IPS-20b (cell line): ENCODE data around the gene PROK1.

ENCODE experiments used
- H3K27ac ChIP-seq: one replicate; pipeline ENCODE4 v1.5.1; 2013; ENCODE audit warnings: low read length
- H3K27me3 ChIP-seq: 2 replicates; pipeline ENCODE4 v1.6.1; 2013; ENCODE audit warnings: mild to moderate bottlenecking, low read length, inconsistent platforms; ENCODE audit not compliant: insufficient read depth
- H3K36me3 ChIP-seq: 2 replicates; pipeline ENCODE4 v1.6.1; 2013; ENCODE audit warnings: low read depth, mild to moderate bottlenecking, inconsistent platforms, low read length, moderate library complexity; ENCODE audit not compliant: insufficient read depth
- H3K4me1 ChIP-seq: 2 replicates; pipeline ENCODE4 v1.6.1; 2013; ENCODE audit warnings: mild to moderate bottlenecking, control low read depth, inconsistent platforms, low read length, moderate library complexity; ENCODE audit not compliant: insufficient read depth
- H3K4me3 ChIP-seq: 2 replicates; pipeline ENCODE4 v1.5.1; 2013; ENCODE audit warnings: mild to moderate bottlenecking, low read length, inconsistent platforms
- H3K9ac ChIP-seq: 2 replicates; pipeline ENCODE4 v1.6.1; 2013; ENCODE audit warnings: low read depth, mild to moderate bottlenecking, inconsistent platforms, low read length, moderate library complexity
- H3K9me3 ChIP-seq: 2 replicates; pipeline ENCODE4 v1.6.1; 2013; ENCODE audit warnings: mild to moderate bottlenecking, low read depth, low read length, inconsistent platforms; ENCODE audit not compliant: insufficient read depth

PROK1 gene

DNA sequence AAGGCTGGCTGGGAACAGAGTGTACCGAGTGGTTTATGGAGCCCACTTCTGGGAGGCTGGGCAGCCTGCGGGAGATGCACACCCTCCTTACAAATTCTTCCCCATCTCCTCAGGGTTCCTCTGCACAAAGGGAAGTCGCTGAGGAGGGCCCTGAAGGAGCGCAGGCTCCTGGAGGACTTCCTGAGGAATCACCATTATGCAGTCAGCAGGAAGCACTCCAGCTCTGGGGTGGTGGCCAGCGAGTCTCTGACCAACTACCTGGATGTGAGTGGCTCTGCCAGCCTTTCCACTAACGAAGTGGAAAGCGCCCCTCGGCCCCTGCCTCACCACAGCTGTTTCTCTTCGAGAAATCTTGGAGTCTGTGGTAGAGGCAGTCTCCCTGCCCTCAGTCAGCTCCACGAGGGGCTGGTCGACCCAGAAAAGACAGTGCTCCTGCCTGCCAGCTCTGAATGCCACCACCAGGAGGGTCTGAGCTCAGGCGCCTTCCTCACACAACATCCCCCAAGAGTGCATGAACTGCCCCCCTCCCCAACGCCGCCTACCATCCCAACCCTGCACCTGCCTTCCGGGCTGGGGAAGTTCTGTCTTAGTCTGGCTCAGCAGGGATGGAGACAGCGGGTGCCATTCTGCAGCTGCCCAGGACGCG lies 31.8 kb downstream of the PROK1 start:
- no peak overlapping the region for H3K4me3 ChIP-seq
- no peak overlapping the region for H3K27ac ChIP-seq
- no peaks in the 10 kb centered on the region for H3K36me3 ChIP-seq
- H3K27me3 ChIP-seq, result no peaks in the 10 kb centered on the region; the same call in 1 of the 2 replicates
- H3K9me3 ChIP-seq, result no peaks in the 10 kb centered on the region
- H3K4me1 ChIP-seq, result peaks cover 8% of the 10 kb centered on the region
- H3K9ac ChIP-seq, result no peak overlapping the region

DNA sequence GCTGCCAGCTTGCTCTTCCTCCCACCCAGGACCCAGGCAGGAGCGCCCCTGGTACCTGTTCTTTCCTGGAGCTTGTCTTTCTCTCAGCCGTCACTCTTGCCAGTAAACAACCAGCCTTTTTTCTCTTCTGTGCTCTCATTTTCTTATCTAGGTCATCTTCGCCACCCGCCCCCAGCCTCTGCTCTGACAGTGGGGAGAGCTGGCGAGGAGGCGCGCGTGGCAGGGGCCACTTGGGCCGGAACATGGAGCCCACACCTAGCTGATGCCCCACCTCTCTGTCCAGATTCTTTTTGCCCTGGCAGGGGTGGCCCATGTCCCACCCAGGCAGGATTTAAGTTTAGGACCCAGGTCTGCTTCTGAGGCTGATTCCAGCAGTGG lies 32.3 kb downstream of the PROK1 start:
- H3K36me3 ChIP-seq, result no peaks in the 10 kb centered on the region
- no peak overlapping the region for H3K27ac ChIP-seq
- H3K27me3 ChIP-seq, result no peaks in the 10 kb centered on the region; the same call in 1 of the 2 replicates
- no peak overlapping the region for H3K9ac ChIP-seq
- no peaks in the 10 kb centered on the region for H3K9me3 ChIP-seq
- no peak overlapping the region for H3K4me3 ChIP-seq
- H3K4me1 ChIP-seq, result peaks cover 8% of the 10 kb centered on the region

DNA sequence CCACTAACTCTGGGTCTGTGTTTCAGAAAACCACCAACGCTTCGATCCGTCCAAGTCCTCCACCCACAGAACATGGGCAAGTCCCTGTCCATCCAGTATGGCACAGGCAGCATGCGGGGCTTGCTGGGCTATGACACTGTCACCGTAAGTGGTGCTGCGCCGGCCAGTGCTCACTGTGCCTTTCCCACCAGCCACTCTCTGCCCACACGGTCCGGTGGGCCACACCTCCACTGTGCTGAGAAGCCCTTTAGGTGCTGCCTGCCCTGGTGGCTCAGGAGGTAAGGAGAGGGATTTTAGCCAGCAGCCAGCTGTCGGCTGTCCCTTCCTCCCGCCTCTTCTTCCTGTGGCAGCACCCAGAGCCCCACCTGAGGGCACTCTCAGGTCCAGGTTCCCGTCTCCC lies 33.9 kb downstream of the PROK1 start:
- H3K36me3 ChIP-seq, result no peaks in the 10 kb centered on the region

DNA sequence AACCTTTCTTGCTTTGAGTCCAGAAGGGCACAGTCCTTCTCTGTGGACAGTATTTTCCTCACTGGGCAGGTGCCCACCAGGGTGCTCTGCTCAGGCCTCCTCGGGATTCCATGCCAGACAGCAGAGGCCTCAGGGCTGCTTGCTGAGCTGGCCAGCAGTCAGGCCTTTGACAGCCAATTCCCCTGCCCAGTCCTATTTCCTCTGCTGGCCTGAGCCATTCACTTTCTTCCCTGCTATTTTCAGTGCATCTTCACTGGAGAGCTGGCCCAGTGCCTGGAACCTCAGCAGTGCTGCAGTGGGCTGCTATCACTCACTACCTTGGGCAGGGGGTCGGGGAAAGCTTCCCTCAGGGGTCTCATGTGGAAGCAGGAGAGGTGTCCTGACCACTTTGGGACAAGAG lies 34.8 kb downstream of the PROK1 start:
- H3K9ac ChIP-seq, result no peak overlapping the region

More for the DNA sequence above, 33.9 kb downstream of the PROK1 start:
- no peak overlapping the region for H3K9ac ChIP-seq
- no peak overlapping the region for H3K27ac ChIP-seq
- H3K4me1 ChIP-seq, result peaks cover 9% of the 10 kb centered on the region; the same call in 1 of the 2 replicates
- H3K4me3 ChIP-seq, result no peak overlapping the region
- no peaks in the 10 kb centered on the region for H3K9me3 ChIP-seq
- no peaks in the 10 kb centered on the region; the same call in 1 of the 2 replicates for H3K27me3 ChIP-seq

DNA sequence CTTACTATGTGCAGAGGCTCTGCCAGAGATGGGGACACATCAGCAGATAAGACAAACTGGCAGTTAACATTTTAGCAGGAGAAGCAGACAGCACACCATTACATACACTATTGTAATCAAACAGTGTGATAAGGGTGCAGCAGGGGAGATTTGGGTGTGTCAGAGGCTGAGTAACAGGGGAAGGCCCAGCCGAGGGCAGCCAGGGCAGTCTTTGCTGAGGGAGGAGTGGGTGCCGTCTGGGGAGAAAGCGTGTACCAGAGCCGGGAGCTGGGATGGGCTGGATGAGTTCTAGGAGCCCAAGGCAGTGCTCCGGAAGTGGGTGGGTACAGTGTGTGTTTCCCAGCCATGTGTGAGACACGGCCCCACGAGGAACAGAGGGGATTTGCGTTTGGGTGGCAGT lies 36.8 kb downstream of the PROK1 start:
- Histone ChIP-seq H3K9ac (no peak overlapping the region), H3K27ac (no peak overlapping the region), H3K9me3 (no peaks in the 10 kb centered on the region), H3K4me3 (no peak overlapping the region), H3K27me3 (no peaks in the 10 kb centered on the region), H3K4me1 (peaks cover 5% of the 10 kb centered on the region; the same call in 1 of the 2 replicates), H3K36me3 (no peaks in the 10 kb centered on the region)

More for the DNA sequence above, 34.8 kb downstream of the PROK1 start:
- Histone ChIP-seq H3K27me3 (no peaks in the 10 kb centered on the region; the same call in 1 of the 2 replicates), H3K4me3 (no peak overlapping the region), H3K27ac (no peak overlapping the region), H3K36me3 (no peaks in the 10 kb centered on the region), H3K4me1 (peaks cover 11% of the 10 kb centered on the region; the same call in 1 of the 2 replicates), H3K9me3 (no peaks in the 10 kb centered on the region)

DNA sequence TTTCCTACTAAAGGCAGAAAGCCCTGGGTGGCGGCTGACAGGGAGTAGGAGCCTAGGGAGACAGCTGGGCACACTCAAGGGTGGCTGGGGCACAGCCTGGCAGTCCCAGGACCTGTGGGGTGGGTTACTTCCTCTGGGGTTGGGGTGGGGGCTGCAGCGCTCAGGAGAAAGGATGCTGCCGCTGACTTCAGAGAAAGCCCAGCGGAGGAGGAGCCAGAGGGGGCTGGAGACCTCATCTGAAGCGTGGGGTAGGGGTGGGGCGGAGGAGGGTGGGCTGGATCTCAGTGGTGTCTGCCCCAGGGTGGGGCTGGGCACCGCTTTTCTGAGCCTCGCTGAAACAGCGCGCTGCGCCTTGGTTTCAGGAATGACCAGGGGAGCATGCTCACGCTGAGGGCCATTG lies 37.2 kb downstream of the PROK1 start:
- Histone ChIP-seq H3K27me3 (no peaks in the 10 kb centered on the region), H3K9ac (no peak overlapping the region), H3K4me1 (0 out of 2 replicates have a peak, but pooled peaks cover 2% of the 10 kb centered on the region), H3K27ac (no peak overlapping the region), H3K36me3 (no peaks in the 10 kb centered on the region), H3K9me3 (no peaks in the 10 kb centered on the region), H3K4me3 (no peak overlapping the region)

DNA sequence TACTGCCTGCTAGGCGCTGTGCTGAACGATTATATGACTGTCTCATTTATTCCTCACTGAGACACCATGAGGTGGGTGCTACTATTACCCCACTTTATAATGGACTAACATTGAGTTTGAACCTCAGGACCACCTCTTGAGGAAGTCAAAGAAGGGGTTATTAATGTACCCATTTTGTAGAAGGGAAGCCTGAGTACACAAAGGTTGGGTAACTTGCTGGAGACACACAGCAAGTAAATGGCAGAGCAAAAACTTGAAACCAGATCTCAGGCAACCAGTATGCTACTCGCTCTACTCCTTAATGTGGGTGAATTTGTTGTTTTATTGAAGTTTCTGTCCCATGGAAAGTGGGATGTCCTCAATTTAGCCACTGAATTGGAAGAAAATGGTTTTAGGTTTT lies 37.9 kb downstream of the PROK1 start:
- Histone ChIP-seq H3K4me3 (no peak overlapping the region), H3K9ac (no peak overlapping the region), H3K9me3 (no peaks in the 10 kb centered on the region), H3K27ac (no peak overlapping the region), H3K27me3 (no peaks in the 10 kb centered on the region), H3K36me3 (no peaks in the 10 kb centered on the region), H3K4me1 (0 out of 2 replicates have a peak, but pooled peaks cover 2% of the 10 kb centered on the region)

DNA sequence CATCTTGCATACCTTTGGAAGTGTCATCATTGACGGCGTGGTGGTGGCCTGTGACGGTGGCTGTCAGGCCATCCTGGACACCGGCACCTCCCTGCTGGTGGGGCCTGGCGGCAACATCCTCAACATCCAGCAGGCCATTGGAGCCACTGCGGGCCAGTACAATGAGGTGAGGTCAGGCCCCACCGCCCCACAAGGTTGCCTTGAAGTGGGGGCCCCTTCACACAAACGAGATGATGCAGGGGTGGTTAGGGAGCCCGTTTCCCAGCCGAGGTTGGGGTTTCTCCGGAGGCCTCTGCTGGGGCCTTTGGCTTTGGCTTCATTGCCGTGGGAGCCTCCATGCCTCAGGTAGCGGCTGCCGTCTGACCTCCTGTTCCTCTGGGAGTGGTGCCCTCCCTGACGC lies 38.5 kb downstream of the PROK1 start:
- H3K4me1 ChIP-seq, result peaks cover 5% of the 10 kb centered on the region; the same call in 1 of the 2 replicates
- H3K36me3 ChIP-seq, result no peaks in the 10 kb centered on the region
- no peak overlapping the region for H3K27ac ChIP-seq
- H3K9ac ChIP-seq, result no peak overlapping the region
- H3K4me3 ChIP-seq, result no peak overlapping the region
- no peaks in the 10 kb centered on the region for H3K9me3 ChIP-seq
- no peaks in the 10 kb centered on the region for H3K27me3 ChIP-seq

DNA sequence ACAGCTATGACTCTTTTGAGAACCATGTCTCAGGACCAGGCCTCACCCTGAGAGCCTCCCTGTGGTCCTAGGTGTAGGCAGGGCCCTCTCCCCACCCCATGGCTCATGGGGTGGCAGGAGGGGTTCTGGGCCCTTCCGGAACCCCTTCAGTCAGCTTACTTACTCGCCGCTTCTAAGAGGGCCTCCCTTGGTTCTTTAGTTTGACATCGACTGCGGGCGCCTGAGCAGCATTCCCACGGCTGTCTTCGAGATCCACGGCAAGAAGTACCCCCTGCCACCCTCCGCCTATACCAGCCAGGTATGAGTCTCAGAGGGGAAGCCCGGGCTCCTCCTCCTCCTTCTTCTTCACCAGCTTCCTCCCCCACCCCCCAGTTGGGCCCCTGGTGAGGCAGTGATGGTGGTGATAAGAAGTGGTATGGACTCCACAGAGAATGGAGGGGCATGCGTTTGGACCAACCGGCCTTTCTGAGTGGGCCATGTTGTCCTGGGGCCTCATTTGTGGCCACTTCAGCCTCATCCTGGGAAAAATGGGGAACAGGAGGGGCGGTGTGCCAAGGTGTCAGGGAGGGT lies 39.1 kb downstream of the PROK1 start:
- Histone ChIP-seq H3K27me3 (no peaks in the 10 kb centered on the region), H3K4me1 (peaks cover 8% of the 10 kb centered on the region; the same call in 1 of the 2 replicates), H3K36me3 (no peaks in the 10 kb centered on the region), H3K27ac (no peak overlapping the region), H3K9me3 (no peaks in the 10 kb centered on the region), H3K4me3 (no peak overlapping the region), H3K9ac (no peak overlapping the region)

DNA sequence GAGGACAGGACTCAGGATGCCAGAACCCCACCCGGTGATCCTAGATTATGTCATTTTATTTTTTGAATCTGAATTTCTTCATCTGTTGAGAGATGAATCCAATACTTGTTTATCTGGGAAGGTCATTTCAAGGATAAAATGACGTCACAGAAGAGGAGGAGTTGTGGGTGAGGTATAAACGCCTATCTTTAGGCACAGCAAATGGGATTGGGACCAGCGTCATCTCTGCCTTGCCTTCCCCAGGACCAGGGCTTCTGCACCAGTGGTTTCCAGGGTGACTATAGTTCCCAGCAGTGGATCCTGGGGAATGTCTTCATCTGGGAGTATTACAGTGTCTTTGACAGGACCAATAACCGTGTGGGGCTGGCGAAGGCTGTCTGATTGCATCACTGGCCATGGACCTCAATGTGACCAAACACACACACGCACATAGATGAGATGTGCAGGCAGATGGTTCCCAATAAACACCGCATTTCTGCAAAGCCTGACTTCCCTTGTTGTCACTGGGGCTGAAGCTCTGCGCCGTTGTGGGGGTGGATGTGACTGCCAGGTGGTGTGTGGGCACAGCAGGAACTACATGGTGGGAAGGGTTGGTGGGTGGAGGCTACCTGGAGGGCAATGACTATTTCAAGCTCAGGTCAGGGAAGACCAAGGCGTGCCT lies 40.0 kb downstream of the PROK1 start:
- no peaks in the 10 kb centered on the region for H3K36me3 ChIP-seq
- H3K4me1 ChIP-seq, result peaks cover 8% of the 10 kb centered on the region; the same call in 1 of the 2 replicates
- no peaks in the 10 kb centered on the region for H3K27me3 ChIP-seq
- no peaks in the 10 kb centered on the region for H3K9me3 ChIP-seq
- no peak overlapping the region for H3K4me3 ChIP-seq
- H3K27ac ChIP-seq, result no peak overlapping the region
- no peak overlapping the region for H3K9ac ChIP-seq

DNA sequence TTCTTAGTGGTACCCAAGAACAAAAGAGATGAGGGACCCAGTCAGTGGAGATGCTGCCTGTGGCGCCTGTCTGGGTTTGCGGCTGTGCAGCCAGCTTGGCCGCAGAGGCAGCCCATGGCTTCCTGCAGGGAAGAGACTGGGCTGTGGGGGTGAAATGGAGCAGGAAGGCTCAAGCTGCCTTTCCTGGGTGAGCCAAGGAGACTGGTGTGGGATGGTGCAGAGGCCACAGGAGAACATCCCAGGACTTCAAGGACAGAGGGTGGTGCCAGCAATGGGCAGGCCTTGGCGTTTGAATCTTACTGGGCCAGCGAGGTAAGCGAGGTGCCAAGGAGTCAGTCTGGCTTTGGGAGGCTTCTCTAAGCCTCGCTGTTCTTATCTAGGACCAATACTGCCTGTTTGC lies 41.6 kb downstream of the PROK1 start:
- H3K36me3 ChIP-seq, result no peaks in the 10 kb centered on the region
- H3K27ac ChIP-seq, result no peak overlapping the region
- H3K9me3 ChIP-seq, result no peaks in the 10 kb centered on the region
- no peaks in the 10 kb centered on the region for H3K27me3 ChIP-seq
- H3K4me1 ChIP-seq, result peaks cover 8% of the 10 kb centered on the region; the same call in 1 of the 2 replicates
- no peak overlapping the region for H3K9ac ChIP-seq
- H3K4me3 ChIP-seq, result no peak overlapping the region
